Esophagus muscularis mucosa (tissue), 4 donors: ENCODE data around the gene SMCO2.

Source experiments
- EP300 ChIP-seq: sonication (generic); formaldehyde crosslinking; IDR thresholded peaks from one replicate; pipeline ENCODE4 v1.6.1; 2017; ENCODE audit warnings: antibody characterized with exemption
- POLR2A ChIP-seq: fragments of 450-650 bp; IDR thresholded peaks from one replicate; pipeline ENCODE4 v1.6.1; 2017; ENCODE audit warnings: antibody characterized with exemption, moderate library complexity, mild to moderate bottlenecking, low read depth
- TF ChIP-seq, protein P1 (sequence below), 3 experiments: fragments of 200-600 bp in 2 of 3; fragments of 450-650 bp in 1 of 3; sonication (generic) in 2 of 3; IDR thresholded peaks; one replicate each; pipeline ENCODE4 v1.5.1; 2017 to 2019; ENCODE audit warnings: antibody characterized with exemption in 3 of 3, mild to moderate bottlenecking in 2 of 3, moderate library complexity in 1 of 3

DNA sequence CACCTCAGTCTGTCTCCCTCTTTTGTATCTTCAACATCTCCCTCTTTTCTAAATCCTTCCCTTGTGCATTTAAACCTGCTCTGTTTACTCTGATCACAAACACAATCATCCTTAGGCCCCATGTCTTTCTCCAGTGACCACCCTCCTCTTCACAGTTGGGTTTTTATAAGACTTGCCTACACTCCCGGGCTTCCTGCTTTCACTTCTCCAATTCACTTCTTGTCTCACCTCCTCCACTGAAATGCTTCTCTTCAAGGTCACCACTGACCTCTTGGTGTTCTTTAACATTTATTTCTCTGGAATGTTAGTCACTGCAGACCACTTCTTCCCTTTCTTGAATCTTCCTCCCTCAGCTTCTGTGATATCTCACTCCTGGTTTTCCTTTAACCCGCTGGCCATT, 8.7 kb upstream of the SMCO2 start:
- TF ChIP-seq, protein P1, sequence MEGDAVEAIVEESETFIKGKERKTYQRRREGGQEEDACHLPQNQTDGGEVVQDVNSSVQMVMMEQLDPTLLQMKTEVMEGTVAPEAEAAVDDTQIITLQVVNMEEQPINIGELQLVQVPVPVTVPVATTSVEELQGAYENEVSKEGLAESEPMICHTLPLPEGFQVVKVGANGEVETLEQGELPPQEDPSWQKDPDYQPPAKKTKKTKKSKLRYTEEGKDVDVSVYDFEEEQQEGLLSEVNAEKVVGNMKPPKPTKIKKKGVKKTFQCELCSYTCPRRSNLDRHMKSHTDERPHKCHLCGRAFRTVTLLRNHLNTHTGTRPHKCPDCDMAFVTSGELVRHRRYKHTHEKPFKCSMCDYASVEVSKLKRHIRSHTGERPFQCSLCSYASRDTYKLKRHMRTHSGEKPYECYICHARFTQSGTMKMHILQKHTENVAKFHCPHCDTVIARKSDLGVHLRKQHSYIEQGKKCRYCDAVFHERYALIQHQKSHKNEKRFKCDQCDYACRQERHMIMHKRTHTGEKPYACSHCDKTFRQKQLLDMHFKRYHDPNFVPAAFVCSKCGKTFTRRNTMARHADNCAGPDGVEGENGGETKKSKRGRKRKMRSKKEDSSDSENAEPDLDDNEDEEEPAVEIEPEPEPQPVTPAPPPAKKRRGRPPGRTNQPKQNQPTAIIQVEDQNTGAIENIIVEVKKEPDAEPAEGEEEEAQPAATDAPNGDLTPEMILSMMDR (IDR thresholded peaks at IDR 0.05), result no peak
- TF ChIP-seq EP300 (no peak), POLR2A (no peak)
